Motor neuron (in vitro differentiated cells): Measurements from ENCODE around the gene IGF2BP3. TPM values are rescaled to one million over a fixed set of nuclear protein-coding genes. Genes with fewer than 3 reads are reported as not detected.
"Not testable (repeated sequence)": the region's sequence is repeated elsewhere in the genome, so short reads cannot be mapped to it uniquely, and the experiment has no call there.

ENCODE experiments used
- ATAC-seq, 8 experiments: fragments of 200-7000 bp; cut with Tn5 transposase; replicated peaks in 6 of 8; 2 replicates each; pipeline ENCODE4 v1.8.0; 2021; ENCODE audit warnings: mild to moderate bottlenecking in 8 of 8, moderate library complexity in 8 of 8
- H3K27ac ChIP-seq, 2 donors: fragments of 250-450 bp; sonication (Bioruptor Pico); 2 replicates each; pipeline ENCODE4 v1.9.0; 2021; ENCODE audit warnings: antibody characterized with exemption in 2 of 2, mild to moderate bottlenecking in 2 of 2, moderate library complexity in 1 of 2
- H3K4me1 ChIP-seq, 2 donors: fragments of 250-450 bp; sonication (Bioruptor Pico); replicated peaks in 1 of 2; 2 replicates each; pipeline ENCODE4 v1.6.1; 2021; ENCODE audit warnings: antibody characterized with exemption in 2 of 2, mild to moderate bottlenecking in 2 of 2, moderate library complexity in 1 of 2
- H3K4me3 ChIP-seq, 5 donors: fragments of 250-450 bp; sonication (Bioruptor Pico); 2 replicates each; pipeline ENCODE4 v1.9.0; 2021; ENCODE audit warnings: antibody characterized with exemption in 5 of 5, mild to moderate bottlenecking in 5 of 5, moderate library complexity in 4 of 5
- WGBS, 10 experiments: fragments of 450-650 bp; shearing (Covaris generic); methylation state at CpG; one replicate each; pipeline ENCODE4 v1.0.0; 2022; 5-methylcytosine and 5-hydroxymethylcytosine counted together
- in situ Hi-C, 9 experiments: fragments of 400-800 bp; cut with MboI; loops; one replicate each; pipeline ENCODE4 v1.15.0; 2021; ENCODE audit warnings: low sequenced_read_pairs in 9 of 9, low pct_unique_long_range_greater_than_20kb in 2 of 9; ENCODE audit not compliant: unreplicated experiment in 9 of 9
- total RNA-seq, 8 experiments: library from RNA; unstranded; fragments of 300-600 nt; gene quantifications; 2 replicates each; pipeline versions ENCODE4 v1.2.3 to v1.2.4, GENCODE V29; 2022

IGF2BP3 gene
- total RNA-seq, 8 experiments from 2014 or later = 22.2 to 103 (median 31.4) TPM

- Histone ChIP-seq H3K4me3 (no peak overlapping the region), H3K27ac (peak overlapping the region in 1 of 2 donors; percentile 44), H3K4me1 (peaks cover 5 to 8% of the 10 kb centered on the region in 2 donors)
- WGBS, 10 experiments = 29 to 100% (median 86%) methylated on average over 1 to 5 of the region's 5 CpGs
- peak in 3 of 8 experiments; percentile 32 to 79 (median 41) for ATAC-seq
- in situ Hi-C loops = no loop called here
Observed at GRCh38 chr7:23434147-23434917, 36.0 kb downstream of the IGF2BP3 start.

- no peak overlapping the region for H3K4me3 ChIP-seq
- in situ Hi-C loops = no loop called here
- peaks cover 5 to 8% of the 10 kb centered on the region in 2 donors for H3K4me1 ChIP-seq
- ATAC-seq = peak in 5 of 8 experiments; percentile 29 to 57 (median 46)
- 47 to 83% (median 70%) methylated on average over 3 to 7 of the region's 7 CpGs; no CpG with 5 or more reads in 1 of the 10 experiments for WGBS, 10 experiments
- H3K27ac ChIP-seq = no peak overlapping the region
Observed at GRCh38 chr7:23431702-23432199, 38.5 kb downstream of the IGF2BP3 start.

- peaks cover 5 to 8% of the 10 kb centered on the region in 2 donors for H3K4me1 ChIP-seq
- peak in 1 of 8 experiments; percentile 44 for ATAC-seq
- WGBS, 10 experiments = 11 to 100% (median 93%) methylated on average over 1 to 4 of the region's 4 CpGs; no CpG with 5 or more reads in 1 of the 10 experiments
- in situ Hi-C loops = no loop called here
- H3K27ac ChIP-seq = no peak overlapping the region
- no peak overlapping the region for H3K4me3 ChIP-seq
Observed at GRCh38 chr7:23430893-23431259, 39.4 kb downstream of the IGF2BP3 start.

GRCh38 chr7:23426876-23427275 lies 43.4 kb downstream of the IGF2BP3 start:
- in situ Hi-C loops = no loop called here
- H3K27ac ChIP-seq = no peak overlapping the region

GRCh38 chr7:23422909-23423308 lies 47.4 kb downstream of the IGF2BP3 start:
- no peak overlapping the region for H3K4me3 ChIP-seq
- H3K27ac ChIP-seq = no peak overlapping the region
- no peak for ATAC-seq
- in situ Hi-C loops = no loop called here
- peaks cover 3 to 5% of the 10 kb centered on the region in 2 donors for H3K4me1 ChIP-seq
- WGBS, 10 experiments = 81 to 100% (median 98%) methylated on average over 1 to 5 of the region's 10 CpGs; no CpG with 5 or more reads in 4 of the 10 experiments

More at GRCh38 chr7:23426876-23427275, 43.4 kb downstream of the IGF2BP3 start:
- Histone ChIP-seq H3K4me3 (no peak overlapping the region), H3K4me1 (peaks cover 0 to 3% of the 10 kb centered on the region in 2 donors)
- no peak for ATAC-seq
- 86 to 100% (median 100%) methylated on average over 1 to 3 of the region's 3 CpGs; no CpG with 5 or more reads in 2 of the 10 experiments for WGBS, 10 experiments

- WGBS, 10 experiments = 26 to 97% (median 87%) methylated on average over 2 to 7 of the region's 7 CpGs; no CpG with 5 or more reads in 1 of the 10 experiments
- in situ Hi-C loops = no loop called here
- H3K4me1 ChIP-seq = peaks cover 5% of the 10 kb centered on the region in 2 donors
- no peak overlapping the region for H3K27ac ChIP-seq
- no peak overlapping the region for H3K4me3 ChIP-seq
- no peak for ATAC-seq
Observed at GRCh38 chr7:23422384-23422783, 47.9 kb downstream of the IGF2BP3 start.

GRCh38 chr7:23419845-23420244 lies 50.4 kb downstream of the IGF2BP3 start:
- H3K27ac ChIP-seq = no peak overlapping the region
- WGBS, 10 experiments = 80 to 100% (median 100%) methylated on average over 1 of the region's 1 CpG; no CpG with 5 or more reads in 3 of the 10 experiments
- H3K4me1 ChIP-seq = peaks cover 5% of the 10 kb centered on the region in 2 donors
- in situ Hi-C loops = no loop called here
- no peak overlapping the region for H3K4me3 ChIP-seq
- ATAC-seq = no peak

- H3K4me3 ChIP-seq = no peak overlapping the region
- 43 to 100% (median 83%) methylated on average over 1 to 3 of the region's 3 CpGs; no CpG with 5 or more reads in 1 of the 10 experiments for WGBS, 10 experiments
- in situ Hi-C loops = no loop called here
- no peak for ATAC-seq
- peaks cover 5% of the 10 kb centered on the region in 2 donors for H3K4me1 ChIP-seq
- no peak overlapping the region for H3K27ac ChIP-seq
Observed at GRCh38 chr7:23419160-23419559, 51.1 kb downstream of the IGF2BP3 start.

- Histone ChIP-seq H3K4me1 (peaks cover 5% of the 10 kb centered on the region in 2 donors), H3K4me3 (no peak overlapping the region), H3K27ac (no peak overlapping the region)
- in situ Hi-C loops = no loop called here
- peak in 7 of 8 experiments; percentile 53 to 100 (median 75) for ATAC-seq
Observed at GRCh38 chr7:23418046-23418445, 52.2 kb downstream of the IGF2BP3 start.

- WGBS, 10 experiments = 99 to 100% (median 100%) methylated on average over 5 to 28 of the region's 37 CpGs; no CpG with 5 or more reads in 7 of the 10 experiments
- no peak for ATAC-seq
- no peak overlapping the region for H3K27ac ChIP-seq
- in situ Hi-C loops = no loop called here
- H3K4me3 ChIP-seq = no peak overlapping the region
- H3K4me1 ChIP-seq = peaks cover 5% of the 10 kb centered on the region in 2 donors
Observed at GRCh38 chr7:23415198-23415597, 55.1 kb downstream of the IGF2BP3 start.

GRCh38 chr7:23410446-23411183 lies 59.7 kb downstream of the IGF2BP3 start:
- H3K27ac ChIP-seq = no peak overlapping the region
- H3K4me3 ChIP-seq = no peak overlapping the region
- ATAC-seq = peak in 1 of 8 experiments; percentile 69
- in situ Hi-C loops = no loop called here
- 70 to 100% (median 90%) methylated on average over 1 to 6 of the region's 7 CpGs; no CpG with 5 or more reads in 1 of the 10 experiments for whole genome bisulfite sequencing, 10 experiments
- no peaks in the 10 kb centered on the region for H3K4me1 ChIP-seq

GRCh38 chr7:23406564-23406963 lies 63.7 kb downstream of the IGF2BP3 start:
- H3K27ac ChIP-seq, ATAC-seq, H3K4me3 ChIP-seq, in situ Hi-C loops, H3K4me1 ChIP-seq: not testable (repeated sequence)
- WGBS, 10 experiments = 86 to 100% (median 100%) methylated on average over 1 of the region's 2 CpGs; no CpG with 5 or more reads in 4 of the 10 experiments

GRCh38 chr7:23405240-23405618 lies 65.1 kb downstream of the IGF2BP3 start:
- no peak overlapping the region for H3K27ac ChIP-seq

More at GRCh38 chr7:23405240-23405618, 65.1 kb downstream of the IGF2BP3 start:
- Histone ChIP-seq H3K4me3 (no peak overlapping the region), H3K4me1 (no peaks in the 10 kb centered on the region)
- no peak for ATAC-seq
- 82 to 100% (median 94%) methylated on average over 3 of the region's 3 CpGs; no CpG with 5 or more reads in 5 of the 10 experiments for WGBS, 10 experiments
- in situ Hi-C loops = no loop called here
